GM21529 (cell line): Measurements from ENCODE around the gene HDAC4.

Experiments
- ATAC-seq: cut with Tn5 transposase; IDR thresholded peaks from one replicate; pipeline ENCODE4 v1.9.1; 2021; ENCODE audit not compliant: unreplicated experiment

HDAC4 gene

GRCh38 chr2:239061121-239061666, 339.6 kb downstream of the HDAC4 start:
- ATAC-seq: no peak

GRCh38 chr2:239060676-239061075, 340.1 kb downstream of the HDAC4 start:
- ATAC-seq: no peak

- ATAC-seq: no peak
Measured at GRCh38 chr2:239059854-239060253, 341.0 kb downstream of the HDAC4 start.

GRCh38 chr2:239058766-239059165, 342.1 kb downstream of the HDAC4 start:
- ATAC-seq: no peak

- no peak for ATAC-seq
Measured at GRCh38 chr2:239057533-239057932, 343.3 kb downstream of the HDAC4 start.

- ATAC-seq: no peak
Measured at GRCh38 chr2:239056611-239057010, 344.2 kb downstream of the HDAC4 start.

- ATAC-seq: no peak
Measured at GRCh38 chr2:239055756-239056493, 344.9 kb downstream of the HDAC4 start.

GRCh38 chr2:239054921-239055320, 345.9 kb downstream of the HDAC4 start:
- ATAC-seq: no peak

- ATAC-seq: no peak
Measured at GRCh38 chr2:239053801-239054503, 346.9 kb downstream of the HDAC4 start.

GRCh38 chr2:239052798-239053665, 347.8 kb downstream of the HDAC4 start:
- no peak for ATAC-seq

- no peak for ATAC-seq
Measured at GRCh38 chr2:239051891-239052445, 348.9 kb downstream of the HDAC4 start.

GRCh38 chr2:239050252-239050649, 350.6 kb downstream of the HDAC4 start:
- no peak for ATAC-seq

- ATAC-seq: no peak
Measured at GRCh38 chr2:239049421-239050251, 351.2 kb downstream of the HDAC4 start.

GRCh38 chr2:239048736-239049135, 352.1 kb downstream of the HDAC4 start:
- ATAC-seq: no peak

- no peak for ATAC-seq
Measured at GRCh38 chr2:239047861-239048260, 353.0 kb downstream of the HDAC4 start.

- no peak for ATAC-seq
Measured at GRCh38 chr2:239047420-239047819, 353.4 kb downstream of the HDAC4 start.

GRCh38 chr2:239046822-239047221, 354.0 kb downstream of the HDAC4 start:
- ATAC-seq: no peak

GRCh38 chr2:239044336-239044735, 356.5 kb downstream of the HDAC4 start:
- no peak for ATAC-seq

GRCh38 chr2:239043326-239043725, 357.5 kb downstream of the HDAC4 start:
- no peak for ATAC-seq
